Activated CD4-positive, alpha-beta memory T cell treated with anti-CD3 and anti-CD28 coated beads, Interleukin-2, amount 10 ng/mL, durations not matched to agents 7 days and 5 days (primary cell): Measurements from ENCODE around the gene LIMK2. TPM values are rescaled to one million over a fixed set of nuclear protein-coding genes. Genes with fewer than 3 reads are reported as not detected.

Source experiments
- CTCF ChIA-PET: fragments of 350-600 bp; sonication (Branson Sonifier 250); formaldehyde crosslinking; loops from one replicate; lab custom pipeline; 2021; ENCODE audit warnings: antibody characterized with exemption, inconsistent platforms; lab: Charles Lee
- POLR2A ChIA-PET: fragments of 350-600 bp; sonication (Branson Sonifier 250); formaldehyde crosslinking; loops from one replicate; lab custom pipeline; 2021; ENCODE audit warnings: antibody characterized with exemption; lab: Charles Lee
- DNase-seq: peaks from one replicate; pipeline ENCODE4 v3.0.0-alpha.2; 2020
- H3K27ac Mint-ChIP-seq: one replicate; pipeline ENCODE4 v1.8.0; 2021; ENCODE audit warnings: mild to moderate bottlenecking, mixed read lengths
- H3K27me3 Mint-ChIP-seq: one replicate; pipeline ENCODE4 v1.8.0; 2021; ENCODE audit warnings: mixed read lengths
- H3K36me3 Mint-ChIP-seq: one replicate; pipeline ENCODE4 v1.8.0; 2021; ENCODE audit warnings: low read depth, mixed read lengths
- H3K4me1 Mint-ChIP-seq: one replicate; pipeline ENCODE4 v1.8.0; 2021; ENCODE audit warnings: mixed read lengths
- H3K4me3 Mint-ChIP-seq: one replicate; pipeline ENCODE4 v1.8.0; 2021; ENCODE audit warnings: mild to moderate bottlenecking, mixed read lengths
- H3K9me3 Mint-ChIP-seq: one replicate; pipeline ENCODE4 v1.8.0; 2021; ENCODE audit warnings: mixed read lengths
- total RNA-seq, 2 experiments: library from RNA; stranded (reverse); gene quantifications; one replicate each; pipeline ENCODE4 v1.2.3, GENCODE V29; 2021

The LIMK2 gene
- total RNA-seq, 2 experiments from 2014 or later, result 44.0 to 46.4 TPM

DNA sequence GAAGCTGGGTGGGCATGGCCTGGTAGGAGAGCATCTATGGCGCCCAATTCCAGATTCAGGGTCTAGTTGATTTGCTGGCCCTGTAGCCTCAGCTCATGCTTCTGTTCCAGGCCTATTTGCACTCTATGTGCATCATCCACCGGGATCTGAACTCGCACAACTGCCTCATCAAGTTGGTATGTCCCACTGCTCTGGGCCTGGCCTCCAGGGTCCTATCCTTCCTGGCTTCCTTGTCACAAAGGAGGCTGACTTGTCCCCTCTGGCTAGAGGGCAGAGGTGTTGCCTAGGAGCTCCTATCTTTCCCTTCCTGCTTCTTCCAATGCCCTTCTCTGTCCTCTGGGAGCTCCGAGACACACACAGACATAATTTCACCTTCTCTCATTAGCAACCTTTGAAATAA is 58.9 kb downstream of the LIMK2 start:
- DNase-seq, result no peak
- Mint-ChIP-seq H3K9me3 (no peaks in the 10 kb centered on the region), H3K4me1 (no peaks in the 10 kb centered on the region), H3K27me3 (no peaks in the 10 kb centered on the region), H3K36me3 (peaks cover 71% of the 10 kb centered on the region), H3K27ac (peak overlapping the region; percentile 18), H3K4me3 (no peak overlapping the region)
- POLR2A ChIA-PET, result interaction anchor here (0.8 to 0.9 kb wide), 2 partner anchors 18 to 21 kb away, joined by 3 read pairs; partner anchors contain the start of gene PIK3IP1
- CTCF ChIA-PET, result interaction anchor here (0.8 to 6.8 kb wide), 9 partner anchors 8 to 69 kb away, joined by 3 to 59 read pairs (median 4); partner anchors contain the start of genes LIMK2 and PIK3IP1

DNA sequence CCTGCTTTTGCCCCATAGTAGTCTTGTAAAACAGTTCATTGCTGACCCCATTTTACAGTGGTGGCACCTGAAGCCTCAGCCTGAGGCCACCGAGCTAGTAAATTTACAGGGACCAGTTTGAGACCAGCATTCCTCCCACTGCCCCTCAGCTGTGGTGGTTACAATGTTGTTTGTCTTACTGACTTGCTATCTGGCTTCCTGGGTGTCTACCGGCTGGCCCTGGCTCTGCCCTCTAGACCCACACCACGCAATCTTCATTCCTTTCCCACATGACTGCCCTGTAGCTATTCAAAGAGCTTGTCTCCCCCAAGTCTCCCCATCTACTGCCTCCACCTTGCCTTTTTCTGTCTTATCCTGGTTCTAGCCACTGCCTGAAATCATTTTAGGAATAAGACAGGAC is 59.4 kb downstream of the LIMK2 start:
- Mint-ChIP-seq H3K4me3 (no peak overlapping the region), H3K36me3 (peaks cover 70% of the 10 kb centered on the region), H3K4me1 (no peaks in the 10 kb centered on the region), H3K27me3 (no peaks in the 10 kb centered on the region), H3K27ac (peak overlapping the region; percentile 63), H3K9me3 (no peaks in the 10 kb centered on the region)
- DNase-seq, result no peak
- ChIA-PET POLR2A (interaction anchor here (0.9 kb wide), 1 partner anchor 17 kb away, joined by 3 read pairs; no protein-coding TSS in a partner anchor), CTCF (interaction anchor here (0.6 to 6.8 kb wide), 11 partner anchors 9 to 164 kb away, joined by 3 to 59 read pairs (median 6); partner anchors contain the start of genes LIMK2, PIK3IP1 and SELENOM)

DNA sequence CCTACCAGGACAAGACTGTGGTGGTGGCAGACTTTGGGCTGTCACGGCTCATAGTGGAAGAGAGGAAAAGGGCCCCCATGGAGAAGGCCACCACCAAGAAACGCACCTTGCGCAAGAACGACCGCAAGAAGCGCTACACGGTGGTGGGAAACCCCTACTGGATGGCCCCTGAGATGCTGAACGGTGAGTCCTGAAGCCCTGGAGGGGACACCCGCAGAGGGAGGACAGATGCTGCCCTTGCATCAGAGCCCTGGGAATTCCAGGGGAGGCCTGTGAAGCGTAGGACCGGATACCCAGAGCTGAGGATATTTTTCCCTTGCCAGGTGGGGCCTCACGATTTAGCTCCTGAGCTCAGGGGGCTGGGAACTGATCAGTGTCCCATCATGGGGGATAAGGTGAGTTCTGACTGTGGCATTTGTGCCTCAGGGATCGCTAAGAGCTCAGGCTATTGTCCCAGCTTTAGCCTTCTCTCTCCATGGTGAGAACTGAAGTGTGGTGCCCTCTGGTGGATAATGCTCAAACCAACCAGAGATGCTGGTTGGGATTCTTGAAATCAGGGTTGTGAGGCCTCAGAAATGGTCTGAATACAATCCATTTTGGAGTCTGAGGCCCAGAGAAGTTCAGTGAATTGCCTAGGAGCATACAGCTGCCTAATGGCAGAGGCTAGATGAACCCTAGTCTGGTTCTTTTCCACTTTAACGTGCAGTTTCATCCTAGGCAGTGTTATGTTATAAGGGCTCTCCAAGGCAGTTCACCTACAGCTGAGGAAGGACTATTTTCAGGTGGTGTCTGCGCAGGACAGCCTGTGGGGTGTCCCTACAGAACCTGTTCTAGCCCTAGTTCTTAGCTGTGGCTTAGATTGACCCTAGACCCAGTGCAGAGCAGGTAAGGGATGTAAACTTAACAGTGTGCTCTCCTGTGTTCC is 60.7 kb downstream of the LIMK2 start:
- DNase-seq, result peak; percentile 51
- CTCF ChIA-PET, result interaction anchor here (0.6 to 6.8 kb wide), 33 partner anchors 9 to 187 kb away, joined by 3 to 59 read pairs (median 5); partner anchors contain the start of genes LIMK2, PIK3IP1, RNF185 and SELENOM
- no peaks in the 10 kb centered on the region for H3K9me3 Mint-ChIP-seq
- peaks cover 5% of the 10 kb centered on the region for H3K4me1 Mint-ChIP-seq
- no peaks in the 10 kb centered on the region for H3K27me3 Mint-ChIP-seq
- peaks cover 70% of the 10 kb centered on the region for H3K36me3 Mint-ChIP-seq
- H3K4me3 Mint-ChIP-seq, result no peak overlapping the region
- no peak overlapping the region for H3K27ac Mint-ChIP-seq
- POLR2A ChIA-PET, result interaction anchor here (0.5 to 2.2 kb wide), 9 partner anchors 10 to 74 kb away, joined by 3 to 11 read pairs (median 5); partner anchors contain the start of genes LIMK2, PATZ1 and PIK3IP1

DNA sequence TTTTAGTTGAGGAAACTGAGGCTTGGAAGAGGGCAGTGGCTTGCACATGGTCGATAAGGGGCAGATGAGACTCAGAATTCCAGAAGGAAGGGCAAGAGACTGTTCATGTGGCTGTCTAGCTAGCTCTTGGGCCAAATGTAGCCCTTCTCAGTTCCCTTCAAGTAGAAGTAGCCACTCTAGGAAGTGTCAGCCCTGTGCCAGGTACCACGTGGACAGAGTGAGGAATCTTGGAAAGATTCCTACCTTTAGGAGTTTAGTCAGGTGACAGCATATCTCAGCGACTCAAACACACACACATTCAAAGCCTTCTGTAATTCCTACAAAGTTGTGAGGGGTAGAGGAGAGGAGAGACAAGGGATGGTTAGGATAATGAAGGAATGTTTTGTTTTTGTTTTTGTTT is 61.9 kb downstream of the LIMK2 start:
- Mint-ChIP-seq H3K4me1 (peaks cover 17% of the 10 kb centered on the region), H3K27ac (no peak overlapping the region), H3K27me3 (no peaks in the 10 kb centered on the region), H3K9me3 (no peaks in the 10 kb centered on the region), H3K36me3 (peaks cover 69% of the 10 kb centered on the region), H3K4me3 (no peak overlapping the region)
- POLR2A ChIA-PET, result interaction anchor here (0.6 to 2.2 kb wide), 4 partner anchors 12 to 73 kb away, joined by 3 to 11 read pairs (median 8); partner anchors contain the start of gene PIK3IP1
- CTCF ChIA-PET, result interaction anchor here (1.0 to 6.8 kb wide), 12 partner anchors 11 to 166 kb away, joined by 3 to 59 read pairs (median 6); partner anchors contain the start of genes PIK3IP1 and SELENOM
- DNase-seq, result no peak

DNA sequence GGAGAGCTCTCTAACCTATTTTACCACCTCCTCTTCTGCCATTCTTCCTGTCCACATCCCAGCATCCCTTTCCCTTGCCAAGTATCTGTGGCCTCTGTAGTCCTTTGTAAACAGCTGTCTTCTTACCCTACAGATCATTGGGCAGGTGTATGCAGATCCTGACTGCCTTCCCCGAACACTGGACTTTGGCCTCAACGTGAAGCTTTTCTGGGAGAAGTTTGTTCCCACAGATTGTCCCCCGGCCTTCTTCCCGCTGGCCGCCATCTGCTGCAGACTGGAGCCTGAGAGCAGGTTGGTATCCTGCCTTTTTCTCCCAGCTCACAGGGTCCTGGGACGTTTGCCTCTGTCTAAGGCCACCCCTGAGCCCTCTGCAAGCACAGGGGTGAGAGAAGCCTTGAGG is 62.9 kb downstream of the LIMK2 start:
- Mint-ChIP-seq H3K36me3 (peaks cover 74% of the 10 kb centered on the region), H3K27me3 (no peaks in the 10 kb centered on the region), H3K4me1 (peaks cover 27% of the 10 kb centered on the region), H3K4me3 (no peak overlapping the region), H3K27ac (peak overlapping the region; percentile 4), H3K9me3 (no peaks in the 10 kb centered on the region)
- no peak for DNase-seq
- POLR2A ChIA-PET, result interaction anchor here (1.2 to 1.7 kb wide), 3 partner anchors 10 to 15 kb away, joined by 3 to 7 read pairs (median 7); no protein-coding TSS in a partner anchor
- CTCF ChIA-PET, result interaction anchor here (1.0 to 6.8 kb wide), 4 partner anchors 10 to 38 kb away, joined by 3 to 59 read pairs (median 24); partner anchors contain the start of gene PIK3IP1

DNA sequence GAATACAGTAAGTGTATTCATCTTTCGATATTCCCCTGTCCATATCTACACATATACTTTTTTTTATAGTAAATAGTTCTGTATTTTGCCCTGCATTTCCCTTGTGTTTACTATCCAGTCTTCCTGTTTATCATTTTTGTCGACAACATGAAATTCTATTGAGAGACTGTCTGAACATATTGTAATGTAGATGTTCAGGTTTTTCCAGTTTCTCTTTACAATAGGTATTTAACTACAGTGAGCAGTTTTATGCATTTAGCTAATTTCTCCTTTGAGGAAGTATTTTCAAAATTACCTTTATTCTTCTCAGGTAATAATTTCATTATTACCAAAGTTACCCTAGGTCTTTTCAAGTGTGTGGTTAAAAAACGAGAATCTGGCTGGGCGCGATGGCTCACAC is 63.5 kb downstream of the LIMK2 start:
- H3K4me3 Mint-ChIP-seq, result no peak overlapping the region
- POLR2A ChIA-PET, result interaction anchor here (1.2 to 1.7 kb wide), 3 partner anchors 9 to 15 kb away, joined by 3 to 7 read pairs (median 7); no protein-coding TSS in a partner anchor
- peak overlapping the region; percentile 16 for H3K27ac Mint-ChIP-seq

DNA sequence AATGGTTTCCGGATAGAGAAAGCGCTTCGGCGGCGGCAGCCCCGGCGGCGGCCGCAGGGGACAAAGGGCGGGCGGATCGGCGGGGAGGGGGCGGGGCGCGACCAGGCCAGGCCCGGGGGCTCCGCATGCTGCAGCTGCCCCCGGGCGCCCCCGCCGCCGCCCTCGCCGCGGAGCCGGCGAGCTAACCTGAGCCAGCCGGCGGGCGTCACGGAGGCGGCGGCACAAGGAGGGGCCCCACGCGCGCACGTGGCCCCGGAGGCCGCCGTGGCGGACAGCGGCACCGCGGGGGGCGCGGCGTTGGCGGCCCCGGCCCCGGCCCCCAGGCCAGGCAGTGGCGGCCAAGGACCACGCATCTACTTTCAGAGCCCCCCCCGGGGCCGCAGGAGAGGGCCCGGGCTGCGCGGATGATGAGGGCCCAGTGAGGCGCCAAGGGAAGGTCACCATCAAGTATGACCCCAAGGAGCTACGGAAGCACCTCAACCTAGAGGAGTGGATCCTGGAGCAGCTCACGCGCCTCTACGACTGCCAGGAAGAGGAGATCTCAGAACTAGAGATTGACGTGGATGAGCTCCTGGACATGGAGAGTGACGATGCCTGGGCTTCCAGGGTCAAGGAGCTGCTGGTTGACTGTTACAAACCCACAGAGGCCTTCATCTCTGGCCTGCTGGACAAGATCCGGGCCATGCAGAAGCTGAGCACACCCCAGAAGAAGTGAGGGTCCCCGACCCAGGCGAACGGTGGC is 64.5 kb downstream of the LIMK2 start:
- H3K27ac Mint-ChIP-seq, result no peak overlapping the region
- ChIA-PET POLR2A (interaction anchor here (4.3 kb wide), 1 partner anchor 15 kb away, joined by 138 read pairs; the partner anchor contains the start of gene PIK3IP1), CTCF (no interaction called here)
- H3K4me1 Mint-ChIP-seq, result peaks cover 36% of the 10 kb centered on the region
- H3K36me3 Mint-ChIP-seq, result peaks cover 77% of the 10 kb centered on the region
- H3K9me3 Mint-ChIP-seq, result no peaks in the 10 kb centered on the region
- H3K27me3 Mint-ChIP-seq, result no peaks in the 10 kb centered on the region
- DNase-seq, result no peak
- H3K4me3 Mint-ChIP-seq, result no peak overlapping the region

More for the DNA sequence above, 63.5 kb downstream of the LIMK2 start:
- Mint-ChIP-seq H3K4me1 (peaks cover 33% of the 10 kb centered on the region), H3K36me3 (peaks cover 75% of the 10 kb centered on the region), H3K9me3 (no peaks in the 10 kb centered on the region), H3K27me3 (no peaks in the 10 kb centered on the region)
- no peak for DNase-seq
- CTCF ChIA-PET, result interaction anchor here (6.0 to 6.8 kb wide), 2 partner anchors 9 to 15 kb away, joined by 45 to 59 read pairs; partner anchors contain the start of gene PIK3IP1

DNA sequence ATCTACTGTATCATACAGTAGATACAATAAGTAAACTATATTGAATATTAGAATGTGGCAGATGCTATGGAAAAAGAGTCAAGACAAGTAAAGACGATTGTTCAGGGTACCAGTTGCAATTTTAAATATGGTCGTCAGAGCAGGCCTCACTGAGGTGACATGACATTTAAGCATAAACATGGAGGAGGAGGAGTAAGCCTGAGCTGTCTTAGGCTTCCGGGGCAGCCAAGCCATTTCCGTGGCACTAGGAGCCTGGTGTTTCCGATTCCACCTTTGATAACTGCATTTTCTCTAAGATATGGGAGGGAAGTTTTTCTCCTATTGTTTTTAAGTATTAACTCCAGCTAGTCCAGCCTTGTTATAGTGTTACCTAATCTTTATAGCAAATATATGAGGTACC is 65.6 kb downstream of the LIMK2 start:
- CTCF ChIA-PET, result interaction anchor here (0.7 kb wide), 1 partner anchor 66 kb away, joined by 3 read pairs; the partner anchor contains the start of gene LIMK2
- Mint-ChIP-seq H3K4me3 (no peak overlapping the region), H3K27ac (peak overlapping the region; percentile 93), H3K27me3 (no peaks in the 10 kb centered on the region), H3K36me3 (peaks cover 78% of the 10 kb centered on the region), H3K4me1 (peaks cover 36% of the 10 kb centered on the region), H3K9me3 (no peaks in the 10 kb centered on the region)
- POLR2A ChIA-PET, result interaction anchor here (0.9 to 4.3 kb wide), 5 partner anchors 9 to 45 kb away, joined by 3 to 138 read pairs (median 4); partner anchors contain the start of gene PIK3IP1
- no peak for DNase-seq

DNA sequence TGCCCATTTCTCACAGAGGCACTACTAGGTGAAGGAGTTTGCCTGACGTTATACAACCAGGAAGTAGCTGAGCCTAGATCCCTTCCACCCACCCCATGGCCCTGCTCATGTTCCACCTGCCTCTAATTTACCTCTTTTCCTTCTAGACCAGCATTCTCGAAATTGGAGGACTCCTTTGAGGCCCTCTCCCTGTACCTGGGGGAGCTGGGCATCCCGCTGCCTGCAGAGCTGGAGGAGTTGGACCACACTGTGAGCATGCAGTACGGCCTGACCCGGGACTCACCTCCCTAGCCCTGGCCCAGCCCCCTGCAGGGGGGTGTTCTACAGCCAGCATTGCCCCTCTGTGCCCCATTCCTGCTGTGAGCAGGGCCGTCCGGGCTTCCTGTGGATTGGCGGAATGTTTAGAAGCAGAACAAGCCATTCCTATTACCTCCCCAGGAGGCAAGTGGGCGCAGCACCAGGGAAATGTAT is 66.1 kb downstream of the LIMK2 start:
- Mint-ChIP-seq H3K4me1 (peaks cover 38% of the 10 kb centered on the region), H3K27ac (peak overlapping the region; percentile 93), H3K9me3 (no peaks in the 10 kb centered on the region), H3K4me3 (no peak overlapping the region), H3K36me3 (peaks cover 78% of the 10 kb centered on the region), H3K27me3 (no peaks in the 10 kb centered on the region)
- ChIA-PET POLR2A (interaction anchor here (0.9 to 4.3 kb wide), 5 partner anchors 8 to 45 kb away, joined by 3 to 138 read pairs (median 4); partner anchors contain the start of gene PIK3IP1), CTCF (interaction anchor here (0.7 to 1.7 kb wide), 2 partner anchors 12 to 67 kb away, joined by 3 to 5 read pairs; partner anchors contain the start of gene LIMK2)
- no peak for DNase-seq

DNA sequence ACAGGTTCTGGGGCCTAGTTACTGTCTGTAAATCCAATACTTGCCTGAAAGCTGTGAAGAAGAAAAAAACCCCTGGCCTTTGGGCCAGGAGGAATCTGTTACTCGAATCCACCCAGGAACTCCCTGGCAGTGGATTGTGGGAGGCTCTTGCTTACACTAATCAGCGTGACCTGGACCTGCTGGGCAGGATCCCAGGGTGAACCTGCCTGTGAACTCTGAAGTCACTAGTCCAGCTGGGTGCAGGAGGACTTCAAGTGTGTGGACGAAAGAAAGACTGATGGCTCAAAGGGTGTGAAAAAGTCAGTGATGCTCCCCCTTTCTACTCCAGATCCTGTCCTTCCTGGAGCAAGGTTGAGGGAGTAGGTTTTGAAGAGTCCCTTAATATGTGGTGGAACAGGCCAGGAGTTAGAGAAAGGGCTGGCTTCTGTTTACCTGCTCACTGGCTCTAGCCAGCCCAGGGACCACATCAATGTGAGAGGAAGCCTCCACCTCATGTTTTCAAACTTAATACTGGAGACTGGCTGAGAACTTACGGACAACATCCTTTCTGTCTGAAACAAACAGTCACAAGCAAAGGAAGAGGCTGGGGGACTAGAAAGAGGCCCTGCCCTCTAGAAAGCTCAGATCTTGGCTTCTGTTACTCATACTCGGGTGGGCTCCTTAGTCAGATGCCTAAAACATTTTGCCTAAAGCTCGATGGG is 66.7 kb downstream of the LIMK2 start:
- peaks cover 77% of the 10 kb centered on the region for H3K36me3 Mint-ChIP-seq
- peak; percentile 38 for DNase-seq
- no peak overlapping the region for H3K4me3 Mint-ChIP-seq
- POLR2A ChIA-PET, result interaction anchor here (0.8 to 4.3 kb wide), 8 partner anchors 8 to 65 kb away, joined by 3 to 138 read pairs (median 4); partner anchors contain the start of gene PIK3IP1
- H3K27ac Mint-ChIP-seq, result peak overlapping the region; percentile 93
- CTCF ChIA-PET, result interaction anchor here (1.3 to 1.7 kb wide), 2 partner anchors 12 to 14 kb away, joined by 5 to 6 read pairs; partner anchors contain the start of gene PIK3IP1
- no peaks in the 10 kb centered on the region for H3K9me3 Mint-ChIP-seq
- peaks cover 42% of the 10 kb centered on the region for H3K4me1 Mint-ChIP-seq
- H3K27me3 Mint-ChIP-seq, result no peaks in the 10 kb centered on the region

DNA sequence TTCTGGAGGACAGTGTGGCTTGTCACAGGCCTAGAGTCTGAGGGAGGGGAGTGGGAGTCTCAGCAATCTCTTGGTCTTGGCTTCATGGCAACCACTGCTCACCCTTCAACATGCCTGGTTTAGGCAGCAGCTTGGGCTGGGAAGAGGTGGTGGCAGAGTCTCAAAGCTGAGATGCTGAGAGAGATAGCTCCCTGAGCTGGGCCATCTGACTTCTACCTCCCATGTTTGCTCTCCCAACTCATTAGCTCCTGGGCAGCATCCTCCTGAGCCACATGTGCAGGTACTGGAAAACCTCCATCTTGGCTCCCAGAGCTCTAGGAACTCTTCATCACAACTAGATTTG is 67.2 kb downstream of the LIMK2 start:
- H3K4me3 Mint-ChIP-seq, result no peak overlapping the region
- peaks cover 45% of the 10 kb centered on the region for H3K4me1 Mint-ChIP-seq
- no peak for DNase-seq
- no peaks in the 10 kb centered on the region for H3K27me3 Mint-ChIP-seq
- peaks cover 74% of the 10 kb centered on the region for H3K36me3 Mint-ChIP-seq
- peak overlapping the region; percentile 93 for H3K27ac Mint-ChIP-seq
- ChIA-PET CTCF (interaction anchor here (1.3 to 1.7 kb wide), 2 partner anchors 11 to 13 kb away, joined by 5 to 6 read pairs; partner anchors contain the start of gene PIK3IP1), POLR2A (interaction anchor here (0.8 to 4.3 kb wide), 6 partner anchors 8 to 66 kb away, joined by 3 to 138 read pairs (median 4); partner anchors contain the start of gene PIK3IP1)
- no peaks in the 10 kb centered on the region for H3K9me3 Mint-ChIP-seq
